ENCODE measurements around the gene HMCN2.

GRCh38 chr9:130255631-130256134 is 9.9 kb upstream of the HMCN2 start:
- TF ChIP-seq CTCF (conservative IDR thresholded peaks at IDR 0.05; ENCODE audit: low read length) = no peak
- no peak for TF ChIP-seq EZH2phosphoT487 (IDR thresholded peaks at IDR 0.05; ENCODE audit: borderline replicate concordance)
